Panc1 (cell line): ENCODE measurements around the gene SRCIN1. TPM values are rescaled to one million over a fixed set of nuclear protein-coding genes. Genes with fewer than 3 reads are reported as not detected.

Source experiments
- ATAC-seq: fragments of 200-7000 bp; cut with Tn5 transposase; 2 replicates; pipeline ENCODE4 v1.9.1; 2020; ENCODE audit warnings: mild to moderate bottlenecking, moderate library complexity
- BruUV-seq: library from RNA; stranded (reverse); fragments of 400-500 nt; replicated peaks from 2 replicates; lab custom pipeline; 2021; lab: Mats Ljungman, UMichigan
- CTCF ChIA-PET: fragments of 300-600 bp; sonication (Branson Sonifier 250); formaldehyde crosslinking; loops from one replicate; lab custom pipeline; 2022; ENCODE audit warnings: antibody characterized with exemption; lab: Charles Lee
- POLR2A ChIA-PET: fragments of 300-600 bp; sonication (Branson Sonifier 250); formaldehyde crosslinking; loops from one replicate; lab custom pipeline; 2022; ENCODE audit warnings: antibody characterized with exemption; lab: Charles Lee
- DNase-seq: peaks from one replicate; pipeline ENCODE4 v3.0.0-alpha.2; 2010; ENCODE audit warnings: low read depth, low spot score
- H3K27ac ChIP-seq: 2 replicates; pipeline ENCODE4 v1.5.1; 2011; ENCODE audit warnings: mild to moderate bottlenecking, low read length, inconsistent platforms
- H3K27me3 ChIP-seq: fragments of 200-500 bp; sonication (Bioruptor generic); 2 replicates; pipeline ENCODE4 v1.6.0; 2014; ENCODE audit warnings: low read length, inconsistent platforms; ENCODE audit not compliant: control insufficient read depth, insufficient read depth
- H3K36me3 ChIP-seq: fragments of 200-500 bp; sonication (Bioruptor generic); 2 replicates; pipeline ENCODE4 v1.5.1; 2014; ENCODE audit warnings: inconsistent platforms, mild to moderate bottlenecking, low read length, moderate library complexity; ENCODE audit not compliant: control insufficient read depth, insufficient read depth
- H3K4me1 ChIP-seq: 2 replicates; pipeline ENCODE4 v1.5.1; 2011; ENCODE audit warnings: inconsistent platforms, mild to moderate bottlenecking, low read length, moderate library complexity; ENCODE audit not compliant: control insufficient read depth, insufficient read depth
- H3K4me3 ChIP-seq, 2 experiments: 2 replicates each; pipeline ENCODE4 v1.5.1; 2011 to 2012; ENCODE audit warnings: low read depth in 2 of 2, low read length in 2 of 2, mild to moderate bottlenecking in 2 of 2, inconsistent platforms in 1 of 2, moderate library complexity in 1 of 2
- H3K9me3 ChIP-seq: fragments of 200-500 bp; sonication (Bioruptor generic); 2 replicates; pipeline ENCODE4 v1.5.1; 2014; ENCODE audit warnings: low read depth, mild to moderate bottlenecking, inconsistent platforms, low read length, moderate library complexity; ENCODE audit not compliant: control insufficient read depth, insufficient read depth
- CTCF ChIP-seq: fragments of 450-650 bp; IDR thresholded peaks from 2 replicates; pipeline ENCODE4 v1.5.1; 2017; ENCODE audit warnings: mild to moderate bottlenecking
- POLR2AphosphoS5 ChIP-seq: IDR thresholded peaks from 2 replicates; pipeline ENCODE4 v1.6.1; 2012; ENCODE audit warnings: mild to moderate bottlenecking, low read depth, low read length, moderate library complexity
- REST ChIP-seq, 2 experiments: IDR thresholded peaks; 2 replicates each; pipeline ENCODE4 v1.6.1; 2011 to 2012; ENCODE audit warnings: low read depth in 2 of 2, control low read depth in 1 of 2, low read length in 1 of 2, mild to moderate bottlenecking in 1 of 2, moderate library complexity in 1 of 2; ENCODE audit not compliant: insufficient read depth in 1 of 2
- SIN3A ChIP-seq: IDR thresholded peaks from 2 replicates; pipeline ENCODE4 v1.6.1; 2012; ENCODE audit warnings: low read depth, mild to moderate bottlenecking, low read length, moderate library complexity, borderline replicate concordance; ENCODE audit not compliant: insufficient read depth
- TCF7L2 ChIP-seq: IDR thresholded peaks from 2 replicates; pipeline ENCODE4 v1.6.1; 2011; ENCODE audit warnings: mild to moderate bottlenecking, low read depth, low read length, inconsistent platforms
- in situ Hi-C: cut with HindIII; loops from 2 replicates; pipeline ENCODE4 v1.10.0; 2016; ENCODE audit warnings: low sequenced_read_pairs, low pct_unique_long_range_greater_than_20kb
- intact Hi-C: fragments of 100-400 bp; cut with micrococcal nuclease; formaldehyde crosslinking; loops from one replicate; pipeline ENCODE4 v1.10.0; 2022; ENCODE audit not compliant: unreplicated experiment
- total RNA-seq: library from RNA; stranded (reverse); gene quantifications from one replicate; pipeline ENCODE4 v1.2.1, GENCODE V29; 2021; ENCODE audit not compliant: unreplicated experiment

SRCIN1 gene
- total RNA-seq, 1 experiment from 2014 or later: 12.8 TPM

GRCh38 chr17:38546396-38546795 is 59.4 kb downstream of the SRCIN1 start:
- TF ChIP-seq REST (IDR thresholded peaks at IDR 0.05; ENCODE audit: insufficient read depth in 1 of 2, low read depth in 2 of 2, low read length in 1 of 2) (no peak), SIN3A (no peak), CTCF (no peak), POLR2AphosphoS5 (no peak), TCF7L2 (no peak)
- Histone ChIP-seq H3K9me3 (no peaks in the 10 kb centered on the region), H3K4me1 (no peaks in the 10 kb centered on the region), H3K36me3 (no peaks in the 10 kb centered on the region), H3K27ac (no peak overlapping the region), H3K4me3 (no peak overlapping the region), H3K27me3 (no peaks in the 10 kb centered on the region)
- CTCF ChIA-PET: no interaction called here
- BruUV-seq: no TSS peak
- POLR2A ChIA-PET: interaction anchor here (0.6 kb wide), 1 partner anchor 159 kb away, joined by 7 read pairs; no protein-coding TSS in a partner anchor
- ATAC-seq: no peak
- intact Hi-C loops (no loop called here), in situ Hi-C loops (no loop called here)
- DNase-seq: no peak

GRCh38 chr17:38545531-38546225 is 60.1 kb downstream of the SRCIN1 start:
- ATAC-seq: no peak
- Histone ChIP-seq H3K9me3 (no peaks in the 10 kb centered on the region), H3K27ac (no peak overlapping the region), H3K4me3 (no peak overlapping the region), H3K27me3 (no peaks in the 10 kb centered on the region), H3K4me1 (no peaks in the 10 kb centered on the region), H3K36me3 (no peaks in the 10 kb centered on the region)
- no TSS peak for BruUV-seq
- DNase-seq: no peak
- intact Hi-C loops (no loop called here), in situ Hi-C loops (no loop called here)
- TF ChIP-seq POLR2AphosphoS5: no peak
- no peak for TF ChIP-seq CTCF
- TF ChIP-seq TCF7L2: no peak
- TF ChIP-seq SIN3A: no peak
- no peak for TF ChIP-seq REST (IDR thresholded peaks at IDR 0.05; ENCODE audit: insufficient read depth in 1 of 2, low read depth in 2 of 2, low read length in 1 of 2)
- ChIA-PET POLR2A (no interaction called here), CTCF (no interaction called here)
